Measurements from ENCODE around the gene NUTM2F.
"Not testable (repeated sequence)": the region's sequence is repeated elsewhere in the genome, so short reads cannot be mapped to it uniquely, and the experiment has no call there.

The NUTM2F gene

DNA sequence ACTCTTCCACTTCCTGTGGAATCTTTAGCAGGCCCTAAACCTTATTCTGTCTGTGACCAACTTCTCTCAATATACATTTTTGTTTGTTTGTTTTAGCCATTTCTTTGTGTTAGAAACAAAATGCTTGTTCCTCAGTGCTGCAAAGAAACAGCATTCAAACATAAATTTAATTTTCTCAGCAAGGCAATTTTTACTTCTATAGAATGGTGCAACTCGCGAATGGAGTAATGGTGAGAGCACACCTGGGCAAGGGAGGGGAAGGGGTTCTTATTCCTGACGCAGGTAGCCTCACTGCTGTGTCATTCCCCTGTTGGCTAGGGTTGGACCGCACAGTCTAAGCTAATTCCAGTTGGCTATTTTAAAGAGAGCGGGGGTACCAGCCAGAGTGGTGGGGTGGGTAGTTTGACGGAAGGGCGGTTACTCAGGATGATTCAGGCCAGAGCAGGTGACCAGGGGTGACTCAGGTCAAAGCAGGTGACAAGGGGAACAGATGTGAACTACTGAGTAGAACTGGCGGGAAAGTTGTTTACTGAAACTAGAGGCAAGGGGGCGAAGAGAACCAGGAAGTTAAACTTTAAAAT, 47.9 kb downstream of the NUTM2F start (continued):
- TF ChIP-seq, protein P1, sequence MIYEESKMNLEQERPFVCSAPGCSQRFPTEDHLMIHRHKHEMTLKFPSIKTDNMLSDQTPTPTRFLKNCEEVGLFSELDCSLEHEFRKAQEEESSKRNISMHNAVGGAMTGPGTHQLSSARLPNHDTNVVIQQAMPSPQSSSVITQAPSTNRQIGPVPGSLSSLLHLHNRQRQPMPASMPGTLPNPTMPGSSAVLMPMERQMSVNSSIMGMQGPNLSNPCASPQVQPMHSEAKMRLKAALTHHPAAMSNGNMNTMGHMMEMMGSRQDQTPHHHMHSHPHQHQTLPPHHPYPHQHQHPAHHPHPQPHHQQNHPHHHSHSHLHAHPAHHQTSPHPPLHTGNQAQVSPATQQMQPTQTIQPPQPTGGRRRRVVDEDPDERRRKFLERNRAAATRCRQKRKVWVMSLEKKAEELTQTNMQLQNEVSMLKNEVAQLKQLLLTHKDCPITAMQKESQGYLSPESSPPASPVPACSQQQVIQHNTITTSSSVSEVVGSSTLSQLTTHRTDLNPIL (CRISPR knock-in tag; IDR thresholded peaks at IDR 0.05; ENCODE audit: low read depth): no peak
- no peak for TF ChIP-seq ZNF565 (CRISPR knock-in tag; conservative IDR thresholded peaks at IDR 0.05; ENCODE audit: low read depth)
- no peak for TF ChIP-seq RARB (CRISPR knock-in tag; IDR thresholded peaks at IDR 0.05)
- no peak for TF ChIP-seq ZNF70 (CRISPR knock-in tag; IDR thresholded peaks at IDR 0.05)
- no peak for TF ChIP-seq PPARA (CRISPR knock-in tag; IDR thresholded peaks at IDR 0.05; ENCODE audit: borderline replicate concordance)

DNA sequence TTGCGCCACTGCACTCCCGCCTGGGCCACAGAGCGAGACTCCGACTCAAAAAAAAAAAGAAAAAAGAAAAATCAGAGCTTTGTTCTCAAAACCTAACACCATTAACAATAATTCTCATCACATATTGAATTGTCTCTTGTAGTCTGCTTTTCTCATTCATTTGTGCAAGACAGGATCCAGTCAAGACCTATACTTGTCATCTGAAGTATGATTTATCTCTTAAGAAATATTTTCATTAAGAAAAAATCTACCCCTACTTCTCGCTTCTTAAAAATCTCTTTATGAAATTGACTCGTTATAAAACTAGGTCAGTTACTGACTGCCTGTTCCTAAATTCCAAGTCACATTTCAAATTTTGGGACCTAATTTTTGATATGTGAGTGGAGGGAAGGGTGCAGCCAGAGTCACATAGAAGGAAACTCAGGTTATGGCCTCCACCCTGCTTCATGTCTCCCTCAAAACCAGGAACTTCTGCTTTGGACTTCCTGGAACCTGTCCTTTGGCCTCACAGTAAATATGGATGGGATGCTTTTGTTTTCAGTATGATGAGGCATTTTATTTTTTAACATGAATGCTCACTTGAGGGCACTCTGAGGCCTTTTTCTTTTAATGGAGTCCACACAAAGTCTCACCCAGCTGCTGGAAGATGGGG, 50.4 kb downstream of the NUTM2F start:
- no peak for ATAC-seq
- TF ChIP-seq, protein P2, sequence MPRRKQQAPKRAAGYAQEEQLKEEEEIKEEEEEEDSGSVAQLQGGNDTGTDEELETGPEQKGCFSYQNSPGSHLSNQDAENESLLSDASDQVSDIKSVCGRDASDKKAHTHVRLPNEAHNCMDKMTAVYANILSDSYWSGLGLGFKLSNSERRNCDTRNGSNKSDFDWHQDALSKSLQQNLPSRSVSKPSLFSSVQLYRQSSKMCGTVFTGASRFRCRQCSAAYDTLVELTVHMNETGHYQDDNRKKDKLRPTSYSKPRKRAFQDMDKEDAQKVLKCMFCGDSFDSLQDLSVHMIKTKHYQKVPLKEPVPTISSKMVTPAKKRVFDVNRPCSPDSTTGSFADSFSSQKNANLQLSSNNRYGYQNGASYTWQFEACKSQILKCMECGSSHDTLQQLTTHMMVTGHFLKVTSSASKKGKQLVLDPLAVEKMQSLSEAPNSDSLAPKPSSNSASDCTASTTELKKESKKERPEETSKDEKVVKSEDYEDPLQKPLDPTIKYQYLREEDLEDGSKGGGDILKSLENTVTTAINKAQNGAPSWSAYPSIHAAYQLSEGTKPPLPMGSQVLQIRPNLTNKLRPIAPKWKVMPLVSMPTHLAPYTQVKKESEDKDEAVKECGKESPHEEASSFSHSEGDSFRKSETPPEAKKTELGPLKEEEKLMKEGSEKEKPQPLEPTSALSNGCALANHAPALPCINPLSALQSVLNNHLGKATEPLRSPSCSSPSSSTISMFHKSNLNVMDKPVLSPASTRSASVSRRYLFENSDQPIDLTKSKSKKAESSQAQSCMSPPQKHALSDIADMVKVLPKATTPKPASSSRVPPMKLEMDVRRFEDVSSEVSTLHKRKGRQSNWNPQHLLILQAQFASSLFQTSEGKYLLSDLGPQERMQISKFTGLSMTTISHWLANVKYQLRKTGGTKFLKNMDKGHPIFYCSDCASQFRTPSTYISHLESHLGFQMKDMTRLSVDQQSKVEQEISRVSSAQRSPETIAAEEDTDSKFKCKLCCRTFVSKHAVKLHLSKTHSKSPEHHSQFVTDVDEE (CRISPR knock-in tag; IDR thresholded peaks at IDR 0.05): no peak
- TF ChIP-seq BACH2 (CRISPR knock-in tag; IDR thresholded peaks at IDR 0.05; ENCODE audit: borderline replicate concordance): no peak
- TF ChIP-seq TOX (CRISPR knock-in tag; IDR thresholded peaks at IDR 0.05; ENCODE audit: borderline replicate concordance): no peak
- TF ChIP-seq, protein P1 (CRISPR knock-in tag; IDR thresholded peaks at IDR 0.05; ENCODE audit: low read depth): no peak
- TF ChIP-seq ZNF70 (CRISPR knock-in tag; IDR thresholded peaks at IDR 0.05): no peak
- no peak for TF ChIP-seq ZNF565 (CRISPR knock-in tag; conservative IDR thresholded peaks at IDR 0.05; ENCODE audit: low read depth)

DNA sequence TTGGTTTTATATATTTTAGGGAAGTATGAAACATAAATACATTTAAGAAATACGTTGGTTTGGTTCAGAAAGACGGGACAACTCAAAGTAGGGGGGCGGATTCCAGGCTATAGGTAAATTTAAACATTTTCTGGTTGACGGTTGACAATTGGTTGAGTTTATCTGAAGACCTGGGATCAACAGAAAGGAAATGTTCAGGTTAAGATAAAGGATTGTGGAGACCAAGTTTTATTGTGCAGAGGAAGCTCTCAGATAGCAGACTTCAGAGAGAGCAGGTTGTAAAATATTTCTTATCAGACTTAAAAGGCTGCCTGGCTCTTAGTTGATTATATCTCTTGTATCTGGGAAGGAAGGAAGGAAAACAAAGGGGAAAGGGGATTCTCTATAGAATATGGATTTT, 51.4 kb downstream of the NUTM2F start:
- ATAC-seq: not testable (repeated sequence)

DNA sequence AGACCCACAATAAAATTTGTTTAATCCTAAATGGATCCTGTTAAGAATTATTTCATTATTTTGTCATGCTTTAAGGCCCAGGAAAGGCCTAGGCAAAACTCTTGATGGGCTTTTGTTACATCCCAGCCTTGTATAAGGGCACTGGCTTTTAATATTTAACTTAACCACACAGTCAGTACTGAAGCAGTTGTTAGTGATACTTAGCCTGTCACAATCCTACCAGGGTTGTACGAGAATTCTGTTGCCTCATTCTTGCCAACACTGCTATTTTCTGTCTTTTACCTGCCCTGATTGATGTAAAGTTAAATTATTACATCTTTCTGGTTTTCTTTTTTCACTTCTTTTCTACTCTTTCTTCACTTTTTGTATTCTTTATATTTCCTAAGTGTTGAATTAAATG, 58.4 kb downstream of the NUTM2F start:
- ATAC-seq: no peak
- TF ChIP-seq ZFP3 (CRISPR knock-in tag; IDR thresholded peaks at IDR 0.05) (no peak), PPARA (CRISPR knock-in tag; IDR thresholded peaks at IDR 0.05; ENCODE audit: borderline replicate concordance) (no peak), BACH2 (CRISPR knock-in tag; IDR thresholded peaks at IDR 0.05; ENCODE audit: borderline replicate concordance) (no peak), ZNF565 (CRISPR knock-in tag; conservative IDR thresholded peaks at IDR 0.05; ENCODE audit: low read depth) (no peak)
- TF ChIP-seq, protein P1 (CRISPR knock-in tag; IDR thresholded peaks at IDR 0.05; ENCODE audit: low read depth): no peak

DNA sequence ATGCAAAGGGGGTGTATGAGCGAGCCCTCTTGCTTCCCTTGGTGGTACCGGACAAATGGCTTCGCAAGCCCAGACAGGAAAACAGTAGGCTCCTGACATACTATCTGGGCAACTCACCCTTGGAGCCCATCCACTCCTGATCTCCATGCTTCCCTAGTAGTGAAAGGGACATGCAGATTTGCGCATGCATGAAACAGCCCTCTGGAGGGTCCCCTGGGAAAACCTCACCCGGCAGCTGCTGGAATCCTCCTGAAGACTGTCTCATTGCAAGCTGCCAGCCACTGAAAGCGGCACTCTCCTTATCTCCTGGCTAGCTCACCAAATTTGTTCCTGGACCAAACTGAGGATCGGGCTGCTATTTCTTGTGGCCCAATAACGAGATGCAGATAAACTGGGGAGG, 59.2 kb downstream of the NUTM2F start:
- ATAC-seq: no peak

More for the DNA sequence above, 59.2 kb downstream of the NUTM2F start:
- TF ChIP-seq ISL1 (CRISPR knock-in tag; IDR thresholded peaks at IDR 0.05): no peak
- TF ChIP-seq ZNF565 (CRISPR knock-in tag; conservative IDR thresholded peaks at IDR 0.05; ENCODE audit: low read depth): no peak
- TF ChIP-seq, protein P3, sequence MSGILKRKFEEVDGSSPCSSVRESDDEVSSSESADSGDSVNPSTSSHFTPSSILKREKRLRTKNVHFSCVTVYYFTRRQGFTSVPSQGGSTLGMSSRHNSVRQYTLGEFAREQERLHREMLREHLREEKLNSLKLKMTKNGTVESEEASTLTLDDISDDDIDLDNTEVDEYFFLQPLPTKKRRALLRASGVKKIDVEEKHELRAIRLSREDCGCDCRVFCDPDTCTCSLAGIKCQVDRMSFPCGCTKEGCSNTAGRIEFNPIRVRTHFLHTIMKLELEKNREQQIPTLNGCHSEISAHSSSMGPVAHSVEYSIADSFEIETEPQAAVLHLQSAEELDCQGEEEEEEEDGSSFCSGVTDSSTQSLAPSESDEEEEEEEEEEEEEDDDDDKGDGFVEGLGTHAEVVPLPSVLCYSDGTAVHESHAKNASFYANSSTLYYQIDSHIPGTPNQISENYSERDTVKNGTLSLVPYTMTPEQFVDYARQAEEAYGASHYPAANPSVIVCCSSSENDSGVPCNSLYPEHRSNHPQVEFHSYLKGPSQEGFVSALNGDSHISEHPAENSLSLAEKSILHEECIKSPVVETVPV (CRISPR knock-in tag; IDR thresholded peaks at IDR 0.05): no peak
- TF ChIP-seq ZNF8 (CRISPR knock-in tag; IDR thresholded peaks at IDR 0.05): no peak
- no peak for TF ChIP-seq SNAI2 (CRISPR knock-in tag; IDR thresholded peaks at IDR 0.05)
- TF ChIP-seq, protein P4, sequence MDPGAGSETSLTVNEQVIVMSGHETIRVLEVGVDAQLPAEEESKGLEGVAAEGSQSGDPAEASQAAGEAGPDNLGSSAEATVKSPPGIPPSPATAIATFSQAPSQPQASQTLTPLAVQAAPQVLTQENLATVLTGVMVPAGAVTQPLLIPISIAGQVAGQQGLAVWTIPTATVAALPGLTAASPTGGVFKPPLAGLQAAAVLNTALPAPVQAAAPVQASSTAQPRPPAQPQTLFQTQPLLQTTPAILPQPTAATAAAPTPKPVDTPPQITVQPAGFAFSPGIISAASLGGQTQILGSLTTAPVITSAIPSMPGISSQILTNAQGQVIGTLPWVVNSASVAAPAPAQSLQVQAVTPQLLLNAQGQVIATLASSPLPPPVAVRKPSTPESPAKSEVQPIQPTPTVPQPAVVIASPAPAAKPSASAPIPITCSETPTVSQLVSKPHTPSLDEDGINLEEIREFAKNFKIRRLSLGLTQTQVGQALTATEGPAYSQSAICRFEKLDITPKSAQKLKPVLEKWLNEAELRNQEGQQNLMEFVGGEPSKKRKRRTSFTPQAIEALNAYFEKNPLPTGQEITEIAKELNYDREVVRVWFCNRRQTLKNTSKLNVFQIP (CRISPR knock-in tag; IDR thresholded peaks at IDR 0.05; ENCODE audit: borderline replicate concordance, low read depth): no peak
- TF ChIP-seq, protein P5, sequence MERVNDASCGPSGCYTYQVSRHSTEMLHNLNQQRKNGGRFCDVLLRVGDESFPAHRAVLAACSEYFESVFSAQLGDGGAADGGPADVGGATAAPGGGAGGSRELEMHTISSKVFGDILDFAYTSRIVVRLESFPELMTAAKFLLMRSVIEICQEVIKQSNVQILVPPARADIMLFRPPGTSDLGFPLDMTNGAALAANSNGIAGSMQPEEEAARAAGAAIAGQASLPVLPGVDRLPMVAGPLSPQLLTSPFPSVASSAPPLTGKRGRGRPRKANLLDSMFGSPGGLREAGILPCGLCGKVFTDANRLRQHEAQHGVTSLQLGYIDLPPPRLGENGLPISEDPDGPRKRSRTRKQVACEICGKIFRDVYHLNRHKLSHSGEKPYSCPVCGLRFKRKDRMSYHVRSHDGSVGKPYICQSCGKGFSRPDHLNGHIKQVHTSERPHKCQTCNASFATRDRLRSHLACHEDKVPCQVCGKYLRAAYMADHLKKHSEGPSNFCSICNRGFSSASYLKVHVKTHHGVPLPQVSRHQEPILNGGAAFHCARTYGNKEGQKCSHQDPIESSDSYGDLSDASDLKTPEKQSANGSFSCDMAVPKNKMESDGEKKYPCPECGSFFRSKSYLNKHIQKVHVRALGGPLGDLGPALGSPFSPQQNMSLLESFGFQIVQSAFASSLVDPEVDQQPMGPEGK (CRISPR knock-in tag; IDR thresholded peaks at IDR 0.05; ENCODE audit: borderline replicate concordance): no peak
- TF ChIP-seq RARB (CRISPR knock-in tag; IDR thresholded peaks at IDR 0.05): no peak
- no peak for TF ChIP-seq ZFP3 (CRISPR knock-in tag; IDR thresholded peaks at IDR 0.05)
- no peak for TF ChIP-seq BACH2 (CRISPR knock-in tag; IDR thresholded peaks at IDR 0.05; ENCODE audit: borderline replicate concordance)
- TF ChIP-seq, protein P2 (CRISPR knock-in tag; IDR thresholded peaks at IDR 0.05): no peak

Measured in SK-N-SH treated with all-trans-retinoic acid at 6 μM for 48 hours (cell line).